IPS-18c (cell line): ENCODE measurements around the gene ENAH.
"Not testable (repeated sequence)": the region's sequence is repeated elsewhere in the genome, so short reads cannot be mapped to it uniquely, and the experiment has no call there.

Source experiments
- H3K4me3 ChIP-seq: 2 replicates; pipeline ENCODE4 v1.7.0; 2013; ENCODE audit warnings: low read depth, mild to moderate bottlenecking, low read length, moderate library complexity; ENCODE audit not compliant: insufficient read depth
- H3K9me3 ChIP-seq: one replicate; pipeline ENCODE4 v1.6.1; 2013; ENCODE audit warnings: mild to moderate bottlenecking, low read length, moderate library complexity; ENCODE audit not compliant: control insufficient read depth, insufficient read depth

The ENAH gene

GRCh38 chr1:225628794-225629193 is 24.1 kb downstream of the ENAH start:
- H3K4me3 ChIP-seq, H3K9me3 ChIP-seq: not testable (repeated sequence)

GRCh38 chr1:225627304-225627947 is 25.5 kb downstream of the ENAH start:
- no peaks in the 10 kb centered on the region for H3K9me3 ChIP-seq
- H3K4me3 ChIP-seq = no peak overlapping the region

- Histone ChIP-seq H3K4me3 (no peak overlapping the region), H3K9me3 (no peaks in the 10 kb centered on the region)
Measured at GRCh38 chr1:225626698-225627097, 26.2 kb downstream of the ENAH start.

- no peaks in the 10 kb centered on the region for H3K9me3 ChIP-seq
- no peak overlapping the region for H3K4me3 ChIP-seq
Measured at GRCh38 chr1:225617956-225618355, 35.0 kb downstream of the ENAH start.

- Histone ChIP-seq H3K4me3 (no peak overlapping the region), H3K9me3 (no peaks in the 10 kb centered on the region)
Measured at GRCh38 chr1:225617479-225617878, 35.4 kb downstream of the ENAH start.

GRCh38 chr1:225615403-225615790 is 37.5 kb downstream of the ENAH start:
- not testable (repeated sequence) for H3K9me3 ChIP-seq, H3K4me3 ChIP-seq

GRCh38 chr1:225613006-225613405 is 39.9 kb downstream of the ENAH start:
- Histone ChIP-seq H3K4me3 (no peak overlapping the region), H3K9me3 (no peaks in the 10 kb centered on the region)

GRCh38 chr1:225612287-225612686 is 40.6 kb downstream of the ENAH start:
- Histone ChIP-seq H3K9me3 (no peaks in the 10 kb centered on the region), H3K4me3 (no peak overlapping the region)

- Histone ChIP-seq H3K4me3 (no peak overlapping the region), H3K9me3 (no peaks in the 10 kb centered on the region)
Measured at GRCh38 chr1:225611537-225612223, 41.2 kb downstream of the ENAH start.

- H3K4me3 ChIP-seq = no peak overlapping the region
- H3K9me3 ChIP-seq = peaks cover 2% of the 10 kb centered on the region
Measured at GRCh38 chr1:225610539-225610938, 42.4 kb downstream of the ENAH start.

- Histone ChIP-seq H3K4me3 (no peak overlapping the region), H3K9me3 (peaks cover 2% of the 10 kb centered on the region)
Measured at GRCh38 chr1:225608014-225608796, 44.7 kb downstream of the ENAH start.

- Histone ChIP-seq H3K4me3 (no peak overlapping the region), H3K9me3 (peaks cover 2% of the 10 kb centered on the region)
Measured at GRCh38 chr1:225607355-225607754, 45.6 kb downstream of the ENAH start.

- peaks cover 2% of the 10 kb centered on the region for H3K9me3 ChIP-seq
- no peak overlapping the region for H3K4me3 ChIP-seq
Measured at GRCh38 chr1:225603538-225604354, 49.2 kb downstream of the ENAH start.

GRCh38 chr1:225602590-225603206 is 50.2 kb downstream of the ENAH start:
- no peak overlapping the region for H3K4me3 ChIP-seq

GRCh38 chr1:225601902-225602589 is 50.9 kb downstream of the ENAH start:
- no peak overlapping the region for H3K4me3 ChIP-seq

More at GRCh38 chr1:225602590-225603206, 50.2 kb downstream of the ENAH start:
- peaks cover 2% of the 10 kb centered on the region for H3K9me3 ChIP-seq

GRCh38 chr1:225598847-225599246 is 54.1 kb downstream of the ENAH start:
- H3K4me3 ChIP-seq = no peak overlapping the region

More at GRCh38 chr1:225601902-225602589, 50.9 kb downstream of the ENAH start:
- H3K9me3 ChIP-seq = peaks cover 2% of the 10 kb centered on the region

More at GRCh38 chr1:225598847-225599246, 54.1 kb downstream of the ENAH start:
- no peaks in the 10 kb centered on the region for H3K9me3 ChIP-seq
